Astrocyte of the cerebellum (primary cell): ENCODE results near the gene PTPRH.

Source experiments
- DNase-seq: peaks from one replicate; pipeline ENCODE4 v3.0.0-alpha.2; 2011; ENCODE audit warnings: low read depth
- H3K4me3 ChIP-seq: 2 replicates; pipeline ENCODE4 v1.5.1; 2011; ENCODE audit warnings: mild to moderate bottlenecking, low read depth, low read length, moderate library complexity
- in situ Hi-C: cut with HindIII; loops from 2 replicates; pipeline ENCODE4 v1.10.0; 2017; ENCODE audit warnings: low sequenced_read_pairs
- TF ChIP-seq, protein P1 (sequence below): IDR thresholded peaks from 2 replicates; pipeline ENCODE4 v1.5.1; 2012; ENCODE audit warnings: low read length, low read depth, moderate library complexity, mild to moderate bottlenecking; ENCODE audit errors: missing control alignments

Gene PTPRH, protein sequence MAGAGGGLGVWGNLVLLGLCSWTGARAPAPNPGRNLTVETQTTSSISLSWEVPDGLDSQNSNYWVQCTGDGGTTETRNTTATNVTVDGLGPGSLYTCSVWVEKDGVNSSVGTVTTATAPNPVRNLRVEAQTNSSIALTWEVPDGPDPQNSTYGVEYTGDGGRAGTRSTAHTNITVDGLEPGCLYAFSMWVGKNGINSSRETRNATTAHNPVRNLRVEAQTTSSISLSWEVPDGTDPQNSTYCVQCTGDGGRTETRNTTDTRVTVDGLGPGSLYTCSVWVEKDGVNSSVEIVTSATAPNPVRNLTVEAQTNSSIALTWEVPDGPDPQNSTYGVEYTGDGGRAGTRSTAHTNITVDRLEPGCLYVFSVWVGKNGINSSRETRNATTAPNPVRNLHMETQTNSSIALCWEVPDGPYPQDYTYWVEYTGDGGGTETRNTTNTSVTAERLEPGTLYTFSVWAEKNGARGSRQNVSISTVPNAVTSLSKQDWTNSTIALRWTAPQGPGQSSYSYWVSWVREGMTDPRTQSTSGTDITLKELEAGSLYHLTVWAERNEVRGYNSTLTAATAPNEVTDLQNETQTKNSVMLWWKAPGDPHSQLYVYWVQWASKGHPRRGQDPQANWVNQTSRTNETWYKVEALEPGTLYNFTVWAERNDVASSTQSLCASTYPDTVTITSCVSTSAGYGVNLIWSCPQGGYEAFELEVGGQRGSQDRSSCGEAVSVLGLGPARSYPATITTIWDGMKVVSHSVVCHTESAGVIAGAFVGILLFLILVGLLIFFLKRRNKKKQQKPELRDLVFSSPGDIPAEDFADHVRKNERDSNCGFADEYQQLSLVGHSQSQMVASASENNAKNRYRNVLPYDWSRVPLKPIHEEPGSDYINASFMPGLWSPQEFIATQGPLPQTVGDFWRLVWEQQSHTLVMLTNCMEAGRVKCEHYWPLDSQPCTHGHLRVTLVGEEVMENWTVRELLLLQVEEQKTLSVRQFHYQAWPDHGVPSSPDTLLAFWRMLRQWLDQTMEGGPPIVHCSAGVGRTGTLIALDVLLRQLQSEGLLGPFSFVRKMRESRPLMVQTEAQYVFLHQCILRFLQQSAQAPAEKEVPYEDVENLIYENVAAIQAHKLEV

DNA sequence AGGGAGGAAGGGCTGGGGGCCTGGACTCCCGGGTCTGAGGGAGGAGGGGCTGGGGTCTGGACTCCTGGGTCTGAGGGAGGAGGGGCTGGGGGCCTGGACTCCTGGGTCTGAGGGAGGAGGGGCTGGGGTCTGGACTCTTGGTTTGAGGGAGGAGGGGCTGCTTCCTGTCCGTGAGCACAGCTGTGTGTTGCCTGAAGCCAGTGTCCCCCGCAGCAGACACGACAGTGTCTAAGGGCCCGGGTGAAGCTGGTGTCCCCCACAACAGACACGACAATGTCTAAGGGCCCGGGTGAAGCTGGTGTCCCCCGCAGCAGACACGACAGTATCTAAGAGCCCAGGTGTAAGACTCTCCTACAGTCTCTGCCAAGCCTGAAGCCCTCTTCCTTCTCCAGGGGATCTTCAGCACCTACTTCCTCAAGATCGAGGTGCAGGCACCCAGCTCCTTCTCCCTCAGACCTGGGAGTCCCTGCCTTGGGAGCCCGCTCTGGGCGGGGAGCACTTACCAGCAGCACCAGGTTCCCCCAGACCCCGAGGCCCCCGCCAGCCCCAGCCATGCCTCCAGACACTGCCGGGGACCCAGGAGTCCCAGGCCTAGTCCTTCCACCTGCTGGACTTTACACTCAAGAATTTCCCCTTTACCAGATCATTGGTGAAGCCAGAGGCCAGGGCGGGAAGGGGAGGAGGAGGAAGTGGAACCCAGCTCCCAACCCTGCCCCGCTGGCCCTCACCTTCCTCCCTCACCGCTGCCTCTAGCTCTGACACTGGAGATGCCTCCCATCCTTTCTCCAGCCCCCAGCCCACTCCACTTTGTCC lies at the start of gene PTPRH:
TSS of gene PTPRH (minus strand) at position 622 of the 813 bp plus-strand sequence. CDS start at position 554, 68 bp downstream.
- TF ChIP-seq, protein P1, sequence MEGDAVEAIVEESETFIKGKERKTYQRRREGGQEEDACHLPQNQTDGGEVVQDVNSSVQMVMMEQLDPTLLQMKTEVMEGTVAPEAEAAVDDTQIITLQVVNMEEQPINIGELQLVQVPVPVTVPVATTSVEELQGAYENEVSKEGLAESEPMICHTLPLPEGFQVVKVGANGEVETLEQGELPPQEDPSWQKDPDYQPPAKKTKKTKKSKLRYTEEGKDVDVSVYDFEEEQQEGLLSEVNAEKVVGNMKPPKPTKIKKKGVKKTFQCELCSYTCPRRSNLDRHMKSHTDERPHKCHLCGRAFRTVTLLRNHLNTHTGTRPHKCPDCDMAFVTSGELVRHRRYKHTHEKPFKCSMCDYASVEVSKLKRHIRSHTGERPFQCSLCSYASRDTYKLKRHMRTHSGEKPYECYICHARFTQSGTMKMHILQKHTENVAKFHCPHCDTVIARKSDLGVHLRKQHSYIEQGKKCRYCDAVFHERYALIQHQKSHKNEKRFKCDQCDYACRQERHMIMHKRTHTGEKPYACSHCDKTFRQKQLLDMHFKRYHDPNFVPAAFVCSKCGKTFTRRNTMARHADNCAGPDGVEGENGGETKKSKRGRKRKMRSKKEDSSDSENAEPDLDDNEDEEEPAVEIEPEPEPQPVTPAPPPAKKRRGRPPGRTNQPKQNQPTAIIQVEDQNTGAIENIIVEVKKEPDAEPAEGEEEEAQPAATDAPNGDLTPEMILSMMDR: no peak
- no peak within 1 kb of the TSS for H3K4me3 ChIP-seq
- in situ Hi-C loops: no loop called here
- DNase-seq: no peak

DNA sequence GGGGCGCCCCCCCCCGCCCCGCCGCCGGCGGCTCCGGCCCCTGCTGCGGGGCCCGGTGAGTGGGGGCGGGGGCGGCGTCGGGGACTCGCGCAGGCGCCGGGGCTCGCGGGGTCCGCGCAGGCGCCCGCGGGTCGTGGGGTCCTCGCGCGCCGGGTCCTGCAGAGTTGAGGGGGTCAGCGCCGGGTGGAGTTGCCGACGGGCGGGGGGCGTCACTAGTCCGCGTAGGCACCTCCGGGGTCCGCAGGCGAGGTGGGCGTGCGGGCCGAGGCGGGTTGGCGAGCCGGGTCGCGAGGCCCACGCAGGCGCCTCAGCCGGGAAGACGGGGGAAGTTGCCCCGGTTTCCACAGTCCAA lies 49.2 kb upstream of the PTPRH start:
- in situ Hi-C loops: loop anchor here (10.0 kb wide), 1 partner anchor 84 kb away; no protein-coding TSS in a partner anchor
- no peak for DNase-seq
- peak overlapping the region; percentile 82 for H3K4me3 ChIP-seq
- TF ChIP-seq, protein P1: no peak

DNA sequence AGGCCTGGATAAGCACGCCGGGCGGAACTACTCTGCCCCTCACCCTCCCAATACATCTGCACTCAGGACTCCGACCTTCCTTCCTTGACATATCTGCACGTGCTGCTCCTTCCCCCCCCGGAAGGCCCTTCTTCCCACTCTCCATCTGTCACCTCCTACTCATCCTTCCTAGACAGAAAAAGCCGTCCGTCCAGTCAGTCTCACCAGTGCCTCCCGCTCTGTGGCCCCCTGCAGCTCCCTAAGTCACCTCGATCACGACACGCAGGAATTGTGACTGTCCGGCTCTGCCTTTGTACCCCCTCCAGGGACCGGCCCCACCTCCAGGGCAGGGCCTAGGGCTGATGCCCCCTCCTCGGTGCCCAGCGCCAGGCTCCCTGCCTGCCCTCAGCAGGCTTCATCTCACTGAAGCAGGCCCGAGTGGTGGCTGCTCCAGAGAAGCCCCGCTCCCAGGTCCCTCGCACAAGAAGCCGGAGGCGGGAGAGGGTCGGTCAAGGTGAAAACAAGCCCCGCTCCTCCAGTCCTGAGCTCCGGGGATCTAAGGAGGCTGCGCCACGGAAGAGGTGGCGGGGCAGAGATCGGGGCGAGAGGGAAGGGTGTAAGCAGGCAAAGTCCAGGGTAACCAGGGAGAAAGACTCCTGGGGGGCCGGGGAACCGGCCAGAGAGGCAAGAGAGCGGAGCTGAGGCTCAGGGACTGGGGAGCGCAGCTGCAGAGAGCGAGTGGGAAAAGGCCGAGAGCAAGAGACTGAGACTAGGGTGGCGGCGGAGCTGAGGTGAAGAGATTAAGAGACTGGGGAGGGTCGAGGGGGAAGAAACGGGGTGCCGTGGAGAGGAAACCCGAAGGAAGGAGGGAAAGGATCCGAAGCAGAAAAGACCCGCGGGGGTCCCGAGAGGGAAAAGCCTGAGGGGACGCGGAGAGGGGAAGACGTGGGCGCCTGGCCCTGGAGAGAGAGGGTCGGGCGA lies 48.4 kb upstream of the PTPRH start:
- in situ Hi-C loops: loop anchor here (10.0 kb wide), 1 partner anchor 83 kb away; no protein-coding TSS in a partner anchor
- H3K4me3 ChIP-seq: peak overlapping the region; percentile 82
- TF ChIP-seq, protein P1: no peak
- DNase-seq: no peak

DNA sequence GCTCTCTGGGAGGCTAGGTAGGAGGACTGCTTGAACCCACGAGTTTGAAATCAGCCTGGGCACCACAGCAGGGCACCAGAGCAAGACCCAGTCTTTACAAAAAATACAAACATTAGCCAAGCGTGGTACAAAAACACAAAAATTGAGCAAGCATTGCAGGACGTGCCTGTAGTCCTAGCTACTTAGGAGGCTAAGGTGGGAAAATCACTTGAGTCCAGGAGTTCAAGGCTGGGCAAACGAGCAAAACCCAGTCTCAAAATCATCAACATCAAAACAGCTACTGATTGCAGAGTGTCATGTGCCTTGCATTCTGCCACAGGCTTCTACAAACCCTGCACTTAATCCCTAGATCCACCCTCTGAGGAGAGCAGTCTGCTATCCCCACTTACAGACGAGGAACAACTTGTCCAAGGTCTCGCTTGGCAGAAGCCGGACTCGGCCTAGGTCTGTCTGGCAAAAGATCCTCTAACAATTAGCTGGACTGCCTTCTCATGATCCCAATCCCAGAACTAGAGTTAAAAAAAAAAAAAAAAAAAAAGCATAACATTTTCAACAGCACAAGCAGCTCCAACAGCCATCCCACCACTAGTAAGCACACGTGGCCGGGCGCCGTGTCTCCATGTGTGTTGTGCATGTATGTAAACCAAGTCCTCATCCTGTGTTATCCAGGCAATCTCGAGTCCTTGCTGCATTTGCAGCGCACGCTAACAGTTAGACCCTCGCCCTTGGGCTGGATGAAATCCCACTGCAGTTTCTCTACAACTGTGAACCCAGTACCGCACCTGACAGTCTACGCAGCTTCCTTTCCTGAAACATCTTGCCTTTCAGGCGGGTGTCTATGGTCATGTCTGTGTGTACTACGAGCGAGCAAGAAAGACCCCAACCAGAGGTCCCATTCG lies 47.5 kb upstream of the PTPRH start:
- H3K4me3 ChIP-seq: peak overlapping the region; percentile 82
- no peak for DNase-seq
- in situ Hi-C loops: loop anchor here (10.0 kb wide), 1 partner anchor 82 kb away; no protein-coding TSS in a partner anchor
- TF ChIP-seq, protein P1: no peak
